HG02763 (cell line): ENCODE data around the gene SLC9A9.

Source experiments
- ATAC-seq: cut with Tn5 transposase; IDR thresholded peaks from one replicate; pipeline ENCODE4 v1.9.1; 2021; ENCODE audit warnings: mild to moderate bottlenecking, moderate library complexity; ENCODE audit not compliant: unreplicated experiment

Gene SLC9A9

DNA sequence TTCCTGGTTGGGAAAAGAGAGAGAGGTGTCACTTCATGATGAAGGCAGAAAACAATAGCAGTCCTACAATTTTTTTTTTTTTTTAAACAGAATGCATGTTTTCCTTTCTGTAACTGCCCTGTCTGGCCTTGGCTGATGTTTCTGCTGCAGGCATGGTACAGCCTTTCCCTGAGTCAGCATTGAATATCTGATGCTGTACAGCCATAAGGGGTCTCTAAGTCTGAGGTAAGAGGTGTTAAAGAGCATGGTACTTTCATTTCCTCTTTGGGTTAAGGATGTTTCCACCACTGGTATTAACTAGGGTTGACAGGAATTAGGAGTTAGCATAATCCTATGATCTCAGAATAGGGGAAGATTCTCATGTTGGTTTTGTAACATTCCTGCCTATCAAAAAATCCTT, 581.3 kb downstream of the SLC9A9 start:
- ATAC-seq: no peak

DNA sequence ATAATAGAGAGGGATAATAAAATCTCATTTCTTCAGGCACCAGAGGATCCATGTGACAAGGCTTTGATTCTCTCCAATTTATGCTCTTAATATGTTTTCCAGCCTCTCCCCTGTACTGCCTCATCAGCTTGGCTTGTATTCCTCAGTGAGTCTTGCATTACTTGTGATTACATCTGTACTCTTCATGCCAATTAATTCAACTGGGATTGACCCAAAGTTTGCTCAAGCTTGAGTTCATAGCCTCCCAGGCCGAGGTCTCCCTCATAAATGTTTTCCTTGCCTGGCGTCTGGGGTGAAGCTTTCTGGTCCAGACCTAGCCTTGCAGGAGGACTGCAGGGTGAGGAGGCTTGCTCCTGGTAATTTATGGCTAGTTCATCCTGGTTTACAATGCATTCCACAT, 581.8 kb downstream of the SLC9A9 start:
- no peak for ATAC-seq

GRCh38 chr3:143265501-143266070, 582.7 kb downstream of the SLC9A9 start:
- ATAC-seq: no peak

- no peak for ATAC-seq
Measured at GRCh38 chr3:143263852-143264513, 584.3 kb downstream of the SLC9A9 start.

- no peak for ATAC-seq
Measured at GRCh38 chr3:143261848-143262247, 586.4 kb downstream of the SLC9A9 start.

- ATAC-seq: no peak
Measured at GRCh38 chr3:143258692-143259091, 589.6 kb downstream of the SLC9A9 start.

DNA sequence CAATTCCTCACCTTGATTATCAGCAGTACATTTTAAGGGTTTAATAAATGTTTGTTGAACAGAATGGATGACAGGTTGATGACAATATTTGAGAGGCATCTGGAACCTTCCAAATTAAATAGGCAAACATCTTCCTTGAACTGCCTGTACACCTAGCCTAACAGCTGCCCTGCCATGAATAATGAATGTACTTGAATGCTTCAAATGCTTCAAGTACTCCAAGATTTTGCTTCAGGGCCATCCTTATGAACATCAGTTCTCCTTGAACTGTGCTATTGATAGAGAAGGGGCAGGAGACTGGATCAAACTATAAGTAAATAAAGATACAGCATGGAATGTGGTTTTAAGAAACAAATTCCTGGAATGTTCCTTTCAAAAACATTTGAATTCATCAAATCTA, 591.9 kb downstream of the SLC9A9 start:
- no peak for ATAC-seq

- ATAC-seq: no peak
Measured at GRCh38 chr3:143255739-143256138, 592.5 kb downstream of the SLC9A9 start.

GRCh38 chr3:143252931-143253330, 595.3 kb downstream of the SLC9A9 start:
- no peak for ATAC-seq

- ATAC-seq: no peak
Measured at GRCh38 chr3:143249014-143249413, 599.3 kb downstream of the SLC9A9 start.

DNA sequence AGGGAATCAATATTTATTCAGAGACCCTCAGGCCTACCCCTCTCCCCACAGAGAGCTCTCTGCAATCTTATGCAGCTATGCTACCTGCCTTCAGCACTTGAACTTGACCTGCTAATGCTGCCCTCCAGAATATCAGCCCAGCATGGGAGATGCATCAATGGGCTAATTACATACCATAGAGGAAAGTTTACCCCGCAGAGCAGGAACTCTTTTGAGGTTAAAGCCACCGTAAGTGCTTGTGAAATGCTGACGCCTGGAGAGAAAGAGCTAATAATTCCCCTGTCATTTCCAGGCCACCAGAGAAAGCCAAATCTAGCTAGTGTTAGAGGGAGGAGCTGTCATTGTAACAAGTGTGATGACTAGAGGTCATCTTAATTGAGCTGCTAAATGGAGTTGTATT, 601.2 kb downstream of the SLC9A9 start:
- no peak for ATAC-seq

DNA sequence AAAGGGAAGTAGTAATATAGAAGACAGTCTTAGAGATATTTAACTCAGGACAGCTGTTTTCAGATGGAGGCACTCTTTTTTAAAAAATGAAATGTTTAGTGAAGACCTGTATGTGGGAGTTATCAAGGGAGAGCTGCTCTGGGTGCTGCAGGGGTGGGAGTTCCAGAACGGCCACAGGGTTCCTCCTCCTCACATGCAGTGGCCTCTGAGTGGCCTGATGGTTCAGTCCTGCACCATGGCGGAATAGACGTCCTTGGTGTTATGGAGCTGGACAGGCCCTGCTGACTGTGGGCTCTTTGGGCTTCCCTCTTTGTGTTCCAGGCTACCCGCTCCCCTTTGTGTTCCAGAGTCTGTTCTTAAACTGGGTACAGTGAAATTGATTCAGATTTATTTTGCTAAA, 602.6 kb downstream of the SLC9A9 start:
- no peak for ATAC-seq

DNA sequence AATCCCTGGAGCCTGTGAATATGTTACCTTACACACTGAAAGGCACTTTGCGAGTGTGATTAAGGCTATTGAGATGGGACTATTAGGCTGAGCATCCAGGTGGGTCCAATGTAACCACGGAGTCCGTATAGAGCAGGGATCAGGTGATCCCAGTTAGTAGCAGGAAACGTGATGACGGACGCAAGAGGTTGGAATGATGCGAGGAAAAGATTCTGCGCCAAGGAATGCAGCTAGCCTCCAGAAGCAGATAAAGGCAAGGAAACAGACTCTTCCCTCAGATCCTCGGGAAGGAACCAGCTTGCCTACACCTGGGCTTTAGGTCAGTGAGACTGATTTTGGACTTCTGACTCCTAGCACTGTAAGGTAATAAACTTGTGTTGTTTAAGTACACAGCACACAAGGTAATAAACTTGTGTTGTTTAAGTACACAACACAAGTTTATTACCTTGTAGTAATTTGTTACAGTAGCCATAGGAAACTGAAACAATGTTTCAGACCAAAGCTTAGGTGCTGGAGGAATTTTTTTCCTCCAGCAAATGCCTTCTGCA, 603.7 kb downstream of the SLC9A9 start:
- ATAC-seq: no peak

DNA sequence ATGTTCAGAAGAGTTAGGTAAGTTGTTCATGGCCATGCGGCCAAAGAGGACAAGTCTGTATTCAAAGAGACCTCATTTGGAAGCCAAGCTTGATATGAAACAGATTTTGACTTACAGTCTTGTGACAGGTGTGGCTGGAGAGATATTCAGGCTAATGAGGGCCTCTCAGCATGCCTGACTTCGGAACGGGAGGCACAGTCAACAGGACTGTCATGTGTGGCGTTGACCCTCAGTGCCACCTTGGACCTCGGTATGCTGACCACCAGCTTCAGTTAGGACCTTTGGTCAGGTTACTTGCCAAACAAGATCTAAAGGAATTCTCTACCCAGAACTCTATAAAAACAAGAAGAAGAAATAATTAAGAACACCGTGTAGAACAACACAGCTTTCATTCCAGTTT, 604.6 kb downstream of the SLC9A9 start:
- no peak for ATAC-seq

- no peak for ATAC-seq
Measured at GRCh38 chr3:143242691-143243090, 605.6 kb downstream of the SLC9A9 start.

- ATAC-seq: no peak
Measured at GRCh38 chr3:143242101-143242500, 606.2 kb downstream of the SLC9A9 start.

DNA sequence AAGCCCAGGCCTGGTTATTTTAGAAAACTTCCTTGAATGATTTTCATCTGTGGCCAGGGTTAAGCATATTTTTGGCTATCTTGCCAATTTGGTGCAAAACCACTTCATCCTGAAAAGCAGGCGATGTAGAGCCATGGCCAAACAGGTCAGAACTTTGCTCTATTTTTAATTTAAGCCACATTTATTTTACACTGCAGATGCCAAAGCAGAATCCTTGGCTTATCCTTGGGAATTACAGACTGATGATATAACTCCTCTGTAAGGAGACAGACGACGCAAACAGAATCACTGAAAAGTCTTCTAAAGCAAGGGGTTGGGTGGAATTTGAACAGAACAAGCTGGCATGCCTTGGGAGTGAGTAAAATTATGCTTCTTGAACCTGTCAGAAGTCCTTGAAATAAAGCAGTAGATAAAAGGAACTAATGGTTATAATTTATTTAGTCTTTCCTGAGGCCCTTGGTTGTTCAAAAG, 606.8 kb downstream of the SLC9A9 start:
- no peak for ATAC-seq

- ATAC-seq: no peak
Measured at GRCh38 chr3:143240886-143241285, 607.4 kb downstream of the SLC9A9 start.

GRCh38 chr3:143239031-143239430, 609.2 kb downstream of the SLC9A9 start:
- ATAC-seq: no peak

- no peak for ATAC-seq
Measured at GRCh38 chr3:143237077-143237627, 611.1 kb downstream of the SLC9A9 start.

GRCh38 chr3:143236226-143236964, 611.9 kb downstream of the SLC9A9 start:
- no peak for ATAC-seq
